ENCODE measurements around the gene CARD14. TPM values are rescaled to one million over a fixed set of nuclear protein-coding genes. Genes with fewer than 3 reads are reported as not detected.

Gene CARD14
- total RNA-seq, 1 experiment from 2014 or later, result 0.24 TPM

- H2BK5ac ChIP-seq (ENCODE audit: insufficient read length, low read length), result no peak overlapping the region
- no peak overlapping the region for H3K56ac ChIP-seq (ENCODE audit: insufficient read length, low read depth, low read length)
- Mint-ChIP-seq H3K27me3 (ENCODE audit: low read depth) (no peaks in the 10 kb centered on the region), H3K4me1 (peaks cover 2 to 7% of the 10 kb centered on the region in 2 experiments), H3K4me3 (no peak overlapping the region), H3K27ac (peak overlapping the region in 2 of 3 experiments; percentile 82 to 84; a peak in 2 of 7 replicates), H3K36me3 (ENCODE audit: insufficient read depth in 1 of 3, low read depth in 3 of 3) (peaks cover 14 to 16% (median 14%) of the 10 kb centered on the region in 3 experiments), H3K9me3 (0 out of 5 replicates have a peak, but pooled peaks cover 0 to 2% of the 10 kb centered on the region in 2 experiments)
- no peaks in the 10 kb centered on the region for H3K27me3 ChIP-seq (ENCODE audit: insufficient read depth, low read length)
- no peak overlapping the region for H4K8ac ChIP-seq (replicated peaks; ENCODE audit: insufficient read length, low read depth, low read length)
- H3T11ph ChIP-seq (ENCODE audit: low read length), result no peak overlapping the region
- H2AFZ ChIP-seq (ENCODE audit: low read length), result no peak overlapping the region
- H2BK12ac ChIP-seq (ENCODE audit: insufficient read length, low read depth, low read length), result no peak overlapping the region
- DNase-seq, result no peak
- no peak overlapping the region for H4K5ac ChIP-seq (ENCODE audit: insufficient read length, low read depth, low read length)
- no peak overlapping the region for H3K18ac ChIP-seq (ENCODE audit: insufficient read length, low read depth, low read length)
- H4K91ac ChIP-seq (ENCODE audit: insufficient read length, low read depth, low read length), result no peak overlapping the region
- no peaks in the 10 kb centered on the region for H3K79me2 ChIP-seq (ENCODE audit: insufficient read depth, low read length)
- H2AK5ac ChIP-seq (ENCODE audit: insufficient read length, low read length), result no peak overlapping the region
- no peak overlapping the region for H2BK20ac ChIP-seq (ENCODE audit: low read depth, low read length, poor library complexity, severe bottlenecking)
- H3K4me1 ChIP-seq (ENCODE audit: insufficient read depth, low read length), result peaks cover 4% of the 10 kb centered on the region; the same call in 1 of the 2 replicates
- WGBS (ENCODE audit: extremely low coverage, insufficient read length, low lambda C conversion rate), result no CpG with 5 or more reads among the region's 13 CpGs
- H3K14ac ChIP-seq (ENCODE audit: insufficient read depth, low read length), result no peak overlapping the region
- no peaks in the 10 kb centered on the region for H3K79me1 ChIP-seq (ENCODE audit: insufficient read depth, low read depth, low read length, poor library complexity, severe bottlenecking)
- H2BK120ac ChIP-seq (ENCODE audit: low read depth, low read length, poor library complexity, severe bottlenecking), result no peak overlapping the region
- no peaks in the 10 kb centered on the region for H4K20me1 ChIP-seq (ENCODE audit: control insufficient read depth, insufficient read depth, insufficient read length)
- no peak for TF ChIP-seq CTCF (conservative IDR thresholded peaks at IDR 0.05)
- H3K4me2 ChIP-seq (ENCODE audit: insufficient read depth, insufficient read length, low read length), result no peak overlapping the region
- no peak overlapping the region for H3K23ac ChIP-seq (ENCODE audit: insufficient read length, low read depth, low read length)
- H3K9me3 ChIP-seq (ENCODE audit: control insufficient read depth, low read depth, low read length), result no peaks in the 10 kb centered on the region
- no peak overlapping the region for H2BK15ac ChIP-seq (ENCODE audit: low read depth, low read length)
- no peak overlapping the region for H3K27ac ChIP-seq (ENCODE audit: insufficient read length, low read depth, low read length)
- H3K9ac ChIP-seq (ENCODE audit: extremely low read depth, insufficient read length, low read length), result no peak overlapping the region
- peaks cover 2% of the 10 kb centered on the region for H3K23me2 ChIP-seq (ENCODE audit: insufficient read length, low read depth, low read length, poor library complexity, severe bottlenecking)
- H3K4ac ChIP-seq (ENCODE audit: low read depth, low read length), result no peak overlapping the region
Measured at GRCh38 chr17:80205811-80206210, 36.0 kb downstream of the CARD14 start.
